T47D (cell line): ENCODE data around the gene PRM2.

ENCODE experiments used
- DNase-seq, 2 experiments: peaks; one replicate each; pipeline versions ENCODE4 v3.0.0 to v3.0.0-alpha.2; 2011 to 2012; ENCODE audit warnings: low read depth in 1 of 2, low spot score in 1 of 2
- JUND ChIP-seq: IDR thresholded peaks from 2 replicates; pipeline ENCODE4 v1.6.1; 2012; ENCODE audit warnings: low read depth
- in situ Hi-C: cut with HindIII; loops from 2 replicates; pipeline ENCODE4 v1.10.0; 2016; ENCODE audit warnings: low sequenced_read_pairs, low pct_unique_long_range_greater_than_20kb

PRM2 gene

DNA sequence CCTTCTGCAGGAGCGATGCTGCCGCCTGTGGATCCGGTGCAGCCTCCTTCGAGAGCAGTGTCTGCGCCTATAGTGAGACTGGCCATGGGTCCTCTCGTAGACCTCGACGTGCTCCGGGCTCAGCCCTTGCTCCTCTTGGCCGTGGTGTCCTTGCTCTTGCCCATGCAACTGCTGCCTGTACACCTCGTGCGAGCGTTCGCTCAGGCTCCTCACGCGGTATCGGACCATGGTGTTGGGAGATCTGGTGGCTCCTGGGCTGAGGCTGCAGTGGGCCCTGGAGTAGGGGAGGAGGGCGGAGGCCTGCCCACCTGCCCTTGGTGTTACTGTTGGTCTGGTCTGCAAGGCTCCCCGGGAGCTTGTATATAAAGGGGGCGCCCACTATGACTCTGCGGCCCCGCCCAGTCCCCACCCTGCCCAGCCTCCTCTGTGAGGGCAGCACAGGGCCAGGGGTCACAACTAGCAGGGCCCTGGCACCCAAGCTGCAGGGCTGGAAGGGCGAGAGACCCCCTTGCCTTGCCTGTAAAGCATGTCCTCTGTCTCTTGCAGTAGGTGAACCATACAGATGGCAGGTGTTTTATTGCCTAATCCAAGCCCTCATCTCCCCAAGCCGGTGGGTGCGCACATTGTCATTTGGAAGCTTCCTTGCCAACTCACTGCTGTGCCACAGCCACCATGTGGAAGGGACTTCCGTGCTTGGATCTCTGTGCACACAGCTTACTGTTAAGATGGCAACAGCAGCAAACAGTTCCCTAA lies at the start of gene PRM2:
Gene PRM2, minus strand, starts transcription at position 338 of the 753 bp plus-strand sequence. Its CDS starts 110 bp downstream, at position 228.
- TF ChIP-seq JUND, result no peak
- in situ Hi-C loops, result no loop called here
- DNase-seq, result no peak

DNA sequence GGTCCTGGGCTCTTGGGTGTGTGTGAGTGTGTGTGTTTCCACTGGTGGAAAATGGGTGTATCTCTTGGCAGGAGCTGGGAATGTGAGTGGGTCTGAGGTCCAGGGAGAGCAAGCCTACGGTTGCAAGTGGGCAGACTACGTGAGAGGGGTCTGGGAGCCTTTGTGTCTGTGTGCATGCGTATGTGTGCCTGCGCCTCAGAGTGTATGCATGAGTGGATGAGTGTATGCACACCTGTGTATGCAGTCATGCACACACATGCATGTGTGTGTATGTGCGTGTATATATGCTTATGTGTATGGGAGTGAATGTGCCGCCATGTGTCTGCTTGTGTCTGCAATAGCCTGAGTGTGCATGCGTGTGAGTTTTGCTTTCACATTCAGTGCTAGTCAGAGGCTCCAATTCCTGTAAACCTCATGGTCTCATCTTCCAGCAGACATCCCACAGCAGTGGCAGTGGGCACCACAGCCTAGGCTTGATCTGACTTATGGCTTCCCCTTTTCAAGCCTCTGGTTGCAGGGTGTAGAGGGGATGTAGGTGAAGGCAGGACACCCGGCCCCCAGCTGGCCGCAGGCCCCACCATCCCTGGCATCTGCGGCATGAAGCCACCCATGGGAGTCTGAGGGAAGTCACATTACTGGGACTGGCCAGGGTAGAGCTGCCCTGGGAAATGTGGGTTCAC lies 49.3 kb upstream of the PRM2 start:
- in situ Hi-C loops, result no loop called here
- TF ChIP-seq JUND, result no peak
- no peak for DNase-seq

- no peak for TF ChIP-seq JUND
- in situ Hi-C loops, result no loop called here
- no peak for DNase-seq
These were observed 47.5 kb upstream of the PRM2 start for GRCh38 chr16:11323551-11324336.

DNA sequence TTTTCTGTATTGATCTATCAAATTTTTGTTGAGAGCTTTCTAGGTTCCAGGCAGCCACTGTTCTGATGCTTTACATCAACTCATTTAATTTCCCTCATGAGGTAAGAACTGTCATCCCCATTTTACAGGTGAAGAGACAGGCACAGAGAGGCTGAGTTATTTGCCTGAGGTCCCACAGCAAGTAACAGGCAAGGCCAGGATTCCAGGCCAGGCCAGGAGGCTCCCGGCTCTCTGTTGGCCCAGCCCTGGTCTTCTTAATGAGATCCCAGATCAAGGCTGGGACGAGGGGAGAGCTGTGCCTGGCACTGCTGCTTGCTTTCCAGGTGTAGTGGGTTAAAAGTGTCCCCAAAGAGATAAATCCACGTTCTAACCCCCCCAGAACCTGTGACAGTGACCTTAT lies 46.5 kb upstream of the PRM2 start:
- in situ Hi-C loops, result no loop called here
- TF ChIP-seq JUND, result no peak
- no peak for DNase-seq

GRCh38 chr16:11321662-11322061 lies 45.4 kb upstream of the PRM2 start:
- DNase-seq, result no peak
- in situ Hi-C loops, result no loop called here
- TF ChIP-seq JUND, result no peak

DNA sequence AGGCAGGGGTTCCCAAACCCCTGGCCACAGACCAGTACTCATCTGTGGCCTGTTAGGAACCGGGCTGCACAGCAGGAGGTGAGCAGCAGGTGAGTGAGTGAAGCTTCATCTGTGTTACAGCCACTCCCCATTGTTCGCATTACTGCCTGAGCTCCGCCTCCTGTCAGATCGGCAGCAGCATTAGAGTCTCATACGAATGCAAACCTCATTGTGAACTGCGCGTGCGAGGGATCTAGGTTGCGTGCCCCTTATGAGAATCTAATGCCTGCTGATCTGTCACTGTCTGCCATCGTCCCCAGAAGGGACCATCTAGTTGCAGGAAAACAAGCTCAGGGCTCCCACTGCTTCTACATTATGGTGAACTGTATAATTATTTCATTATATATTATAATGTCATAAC lies 43.9 kb upstream of the PRM2 start:
- peak in 1 of 2 experiments; percentile 42 for DNase-seq

DNA sequence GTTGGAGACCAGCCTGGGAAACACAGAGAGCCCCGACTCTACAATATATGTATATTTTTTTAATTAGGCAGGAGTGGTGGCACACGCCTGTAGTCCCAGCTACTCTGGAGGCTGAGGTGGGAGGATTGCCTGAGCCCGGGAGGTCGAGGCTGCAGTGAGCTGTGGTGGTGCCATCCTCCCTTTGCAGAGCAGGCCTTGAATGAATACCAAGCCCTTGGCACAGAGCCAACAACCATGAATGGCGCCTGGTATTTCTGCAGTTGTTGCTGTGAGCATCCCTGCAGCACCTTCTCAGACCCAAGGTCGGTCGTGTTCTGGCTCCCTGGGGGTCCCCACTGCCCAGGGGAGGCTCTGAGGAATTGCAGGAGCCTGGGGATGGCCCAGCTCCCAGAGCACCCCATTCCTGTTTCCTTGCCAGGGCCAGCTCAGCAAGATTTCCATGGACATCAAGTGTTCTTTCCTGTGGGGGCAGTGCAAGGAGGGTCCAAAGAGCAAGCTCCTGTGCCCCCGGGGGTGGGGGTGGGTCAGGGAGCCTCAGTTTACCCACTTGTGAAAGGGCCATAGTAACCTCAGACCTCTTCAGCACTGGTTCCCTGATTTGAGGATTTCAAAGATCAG lies 43.4 kb upstream of the PRM2 start:
- in situ Hi-C loops, result no loop called here
- no peak for TF ChIP-seq JUND
- peak in 1 of 2 experiments; percentile 51 for DNase-seq

More for the DNA sequence above, 43.9 kb upstream of the PRM2 start:
- in situ Hi-C loops, result no loop called here
- no peak for TF ChIP-seq JUND

- DNase-seq, result no peak
- in situ Hi-C loops, result no loop called here
- TF ChIP-seq JUND, result no peak
These were observed 42.5 kb upstream of the PRM2 start for GRCh38 chr16:11318817-11319216.

DNA sequence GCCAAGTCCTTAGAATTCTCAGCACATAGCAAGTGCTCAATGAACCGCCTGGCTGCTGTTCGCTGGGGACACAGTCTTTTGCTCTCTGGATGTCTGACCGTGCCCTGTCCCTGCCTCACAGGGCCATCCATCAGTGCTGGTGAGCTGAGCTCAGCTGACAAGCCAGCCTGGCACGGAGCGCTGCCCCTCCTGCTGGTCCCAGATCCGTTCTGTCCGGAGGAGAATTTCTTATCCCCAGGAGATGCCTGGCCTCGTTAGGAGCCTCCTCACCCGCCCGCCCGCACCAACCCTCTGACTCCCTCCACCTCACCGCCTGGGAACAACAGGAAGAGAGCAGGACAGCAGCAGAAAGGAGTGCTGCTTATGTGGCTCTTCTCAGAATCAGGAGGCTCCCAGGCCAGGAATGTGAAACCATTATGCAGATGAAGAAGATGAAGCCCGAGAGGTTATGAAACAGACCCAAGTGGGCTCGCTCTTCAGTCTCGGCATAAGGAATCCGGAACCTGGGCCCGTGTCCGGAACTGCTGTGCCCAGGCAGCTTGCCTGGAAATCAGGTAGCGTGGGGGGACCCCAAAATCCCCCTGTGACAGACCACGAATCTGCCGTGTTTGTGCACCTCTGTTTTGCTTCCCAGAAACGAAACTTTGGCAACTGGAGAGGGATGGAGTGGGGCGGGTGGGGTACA lies 40.2 kb upstream of the PRM2 start:
- in situ Hi-C loops, result no loop called here
- TF ChIP-seq JUND, result no peak
- DNase-seq, result no peak

- no peak for TF ChIP-seq JUND
- in situ Hi-C loops, result no loop called here
- no peak for DNase-seq
These were observed 39.2 kb upstream of the PRM2 start for GRCh38 chr16:11315510-11315909.

- TF ChIP-seq JUND, result no peak
- in situ Hi-C loops, result no loop called here
- DNase-seq, result no peak
These were observed 38.1 kb upstream of the PRM2 start for GRCh38 chr16:11314309-11314894.
